ENCODE measurements around the gene YAE1. TPM values are rescaled to one million over a fixed set of nuclear protein-coding genes. Genes with fewer than 3 reads are reported as not detected.

The YAE1 gene
- polyA plus RNA-seq, 1 donor, result 50.2 TPM

- no peaks in the 10 kb centered on the region for H3K36me3 ChIP-seq (ENCODE audit: control insufficient read depth, insufficient read depth, low read length)
- no peaks in the 10 kb centered on the region for H3K27me3 ChIP-seq (ENCODE audit: control insufficient read depth, insufficient read depth, low read length)
- no peak overlapping the region for H3K4me3 ChIP-seq (ENCODE audit: low read length)
- H3K27ac ChIP-seq (ENCODE audit: low read length), result no peak overlapping the region
- H3K9me3 ChIP-seq (ENCODE audit: control insufficient read depth, low read depth, low read length), result no peaks in the 10 kb centered on the region
- no peak for DNase-seq
- H3K4me1 ChIP-seq (ENCODE audit: control insufficient read depth, insufficient read depth, low read length), result no peaks in the 10 kb centered on the region
Measured at GRCh38 chr7:39603924-39604323, 37.7 kb downstream of the YAE1 start.

- no peaks in the 10 kb centered on the region for H3K4me1 ChIP-seq (ENCODE audit: control insufficient read depth, insufficient read depth, low read length)
- H3K4me3 ChIP-seq (ENCODE audit: low read length), result no peak overlapping the region
- WGBS (ENCODE audit: insufficient coverage, low lambda C conversion rate), result 80% methylated on average over 1 of the region's 1 CpG
- H3K27ac ChIP-seq (ENCODE audit: low read length), result no peak overlapping the region
- H3K9me3 ChIP-seq (ENCODE audit: control insufficient read depth, low read depth, low read length), result no peaks in the 10 kb centered on the region
- no peaks in the 10 kb centered on the region for H3K36me3 ChIP-seq (ENCODE audit: control insufficient read depth, insufficient read depth, low read length)
- no peak for DNase-seq
- H3K27me3 ChIP-seq (ENCODE audit: control insufficient read depth, insufficient read depth, low read length), result peaks cover 4% of the 10 kb centered on the region
Measured at GRCh38 chr7:39605087-39605486, 38.9 kb downstream of the YAE1 start.

GRCh38 chr7:39606352-39606751, 40.1 kb downstream of the YAE1 start:
- DNase-seq, result no peak
- Histone ChIP-seq H3K27ac (ENCODE audit: low read length) (no peak overlapping the region), H3K4me1 (ENCODE audit: control insufficient read depth, insufficient read depth, low read length) (no peaks in the 10 kb centered on the region), H3K36me3 (ENCODE audit: control insufficient read depth, insufficient read depth, low read length) (no peaks in the 10 kb centered on the region), H3K9me3 (ENCODE audit: control insufficient read depth, low read depth, low read length) (no peaks in the 10 kb centered on the region), H3K27me3 (ENCODE audit: control insufficient read depth, insufficient read depth, low read length) (peaks cover 5% of the 10 kb centered on the region), H3K4me3 (ENCODE audit: low read length) (no peak overlapping the region)
- WGBS (ENCODE audit: insufficient coverage, low lambda C conversion rate), result 100% methylated on average over 1 of the region's 2 CpGs

GRCh38 chr7:39606941-39607340, 40.7 kb downstream of the YAE1 start:
- no peaks in the 10 kb centered on the region for H3K36me3 ChIP-seq (ENCODE audit: control insufficient read depth, insufficient read depth, low read length)
- H3K27me3 ChIP-seq (ENCODE audit: control insufficient read depth, insufficient read depth, low read length), result peaks cover 5% of the 10 kb centered on the region
- WGBS (ENCODE audit: insufficient coverage, low lambda C conversion rate), result 100% methylated on average over 1 of the region's 2 CpGs
- H3K4me1 ChIP-seq (ENCODE audit: control insufficient read depth, insufficient read depth, low read length), result no peaks in the 10 kb centered on the region
- no peak overlapping the region for H3K27ac ChIP-seq (ENCODE audit: low read length)
- no peaks in the 10 kb centered on the region for H3K9me3 ChIP-seq (ENCODE audit: control insufficient read depth, low read depth, low read length)
- no peak for DNase-seq
- H3K4me3 ChIP-seq (ENCODE audit: low read length), result no peak overlapping the region

DNA sequence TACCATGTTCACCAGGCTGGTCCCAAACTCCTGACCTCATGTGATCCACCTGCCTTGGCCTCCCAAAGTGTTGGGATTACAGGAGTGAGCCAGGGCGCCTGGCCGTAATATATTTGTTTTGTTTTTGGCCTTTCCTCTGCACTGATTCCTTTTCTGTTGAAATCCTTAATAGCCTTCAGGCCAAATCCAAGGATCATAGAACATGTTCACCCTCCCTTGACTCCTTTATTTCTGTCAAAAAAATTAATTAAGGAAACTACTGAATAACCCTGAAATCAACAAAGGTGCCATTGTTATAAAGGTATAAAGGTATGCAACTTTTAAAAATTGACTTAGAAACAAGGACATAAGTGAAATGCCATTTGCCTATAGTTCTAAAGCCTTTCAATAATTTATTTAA, 41.7 kb downstream of the YAE1 start:
- Histone ChIP-seq H3K4me1 (ENCODE audit: control insufficient read depth, insufficient read depth, low read length) (no peaks in the 10 kb centered on the region), H3K27ac (ENCODE audit: low read length) (no peak overlapping the region), H3K36me3 (ENCODE audit: control insufficient read depth, insufficient read depth, low read length) (no peaks in the 10 kb centered on the region), H3K4me3 (ENCODE audit: low read length) (no peak overlapping the region), H3K9me3 (ENCODE audit: control insufficient read depth, low read depth, low read length) (no peaks in the 10 kb centered on the region), H3K27me3 (ENCODE audit: control insufficient read depth, insufficient read depth, low read length) (peaks cover 5% of the 10 kb centered on the region)
- 100% methylated on average over 2 of the region's 2 CpGs for WGBS (ENCODE audit: insufficient coverage, low lambda C conversion rate)
- no peak for DNase-seq

- Histone ChIP-seq H3K27ac (ENCODE audit: low read length) (no peak overlapping the region), H3K9me3 (ENCODE audit: control insufficient read depth, low read depth, low read length) (no peaks in the 10 kb centered on the region), H3K4me1 (ENCODE audit: control insufficient read depth, insufficient read depth, low read length) (no peaks in the 10 kb centered on the region), H3K27me3 (ENCODE audit: control insufficient read depth, insufficient read depth, low read length) (peaks cover 5% of the 10 kb centered on the region), H3K36me3 (ENCODE audit: control insufficient read depth, insufficient read depth, low read length) (no peaks in the 10 kb centered on the region), H3K4me3 (ENCODE audit: low read length) (no peak overlapping the region)
- DNase-seq, result no peak
- 89% methylated on average over 2 of the region's 3 CpGs for WGBS (ENCODE audit: insufficient coverage, low lambda C conversion rate)
Measured at GRCh38 chr7:39608278-39608677, 42.1 kb downstream of the YAE1 start.

DNA sequence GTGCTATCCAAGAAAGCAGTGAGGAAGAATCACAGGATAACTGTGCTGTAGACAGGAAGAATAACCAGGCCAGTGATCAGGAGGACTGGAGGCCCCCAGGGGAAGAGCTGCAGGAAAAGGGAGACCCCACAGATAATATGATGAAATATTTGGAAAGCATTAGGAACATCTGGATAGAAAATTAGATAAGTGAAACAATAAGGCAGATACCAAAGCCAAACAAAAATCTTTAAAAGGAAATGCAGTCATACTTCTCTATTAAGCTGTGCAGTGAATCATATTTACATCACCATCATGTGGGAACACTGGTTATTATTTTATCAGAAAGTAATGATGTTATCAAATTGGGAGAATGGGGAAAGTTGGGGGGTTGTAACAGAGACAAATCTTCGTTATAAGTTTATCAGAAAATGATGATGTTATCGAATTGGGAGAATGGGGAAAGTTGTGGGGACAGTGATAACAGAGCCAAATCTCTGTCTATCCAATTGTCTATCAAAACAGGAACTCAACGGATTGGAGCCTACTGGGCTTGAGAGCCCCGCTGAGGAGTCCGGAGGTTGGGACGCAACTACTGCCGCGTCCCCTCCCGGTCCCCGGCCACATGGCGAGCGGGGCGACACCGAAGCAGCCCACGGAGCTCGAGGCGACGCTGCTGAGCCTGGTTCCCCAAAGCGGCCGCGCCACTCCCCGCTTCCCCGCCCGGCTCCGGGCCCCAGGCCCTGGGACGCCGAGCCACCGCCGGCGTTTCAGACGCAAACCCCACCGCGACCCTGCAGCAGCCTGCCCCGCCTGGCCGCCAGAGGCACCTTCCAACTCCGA, 43.1 kb downstream of the YAE1 start:
- no peaks in the 10 kb centered on the region for H3K4me1 ChIP-seq (ENCODE audit: control insufficient read depth, insufficient read depth, low read length)
- no peaks in the 10 kb centered on the region for H3K36me3 ChIP-seq (ENCODE audit: control insufficient read depth, insufficient read depth, low read length)
- peaks cover 5% of the 10 kb centered on the region for H3K27me3 ChIP-seq (ENCODE audit: control insufficient read depth, insufficient read depth, low read length)
- H3K4me3 ChIP-seq (ENCODE audit: low read length), result peak overlapping the region; percentile 17
- peak in 1 of 2 donors; percentile 27 for DNase-seq
- H3K27ac ChIP-seq (ENCODE audit: low read length), result no peak overlapping the region
- H3K9me3 ChIP-seq (ENCODE audit: control insufficient read depth, low read depth, low read length), result no peaks in the 10 kb centered on the region
- WGBS (ENCODE audit: insufficient coverage, low lambda C conversion rate), result 50% methylated on average over 1 of the region's 36 CpGs

- H3K4me1 ChIP-seq (ENCODE audit: control insufficient read depth, insufficient read depth, low read length), result no peaks in the 10 kb centered on the region
- H3K36me3 ChIP-seq (ENCODE audit: control insufficient read depth, insufficient read depth, low read length), result no peaks in the 10 kb centered on the region
- H3K27me3 ChIP-seq (ENCODE audit: control insufficient read depth, insufficient read depth, low read length), result peaks cover 5% of the 10 kb centered on the region
- no peak for DNase-seq
- H3K4me3 ChIP-seq (ENCODE audit: low read length), result peak overlapping the region; percentile 17
- H3K9me3 ChIP-seq (ENCODE audit: control insufficient read depth, low read depth, low read length), result no peaks in the 10 kb centered on the region
- no CpG with 5 or more reads among the region's 5 CpGs for WGBS (ENCODE audit: insufficient coverage, low lambda C conversion rate)
- no peak overlapping the region for H3K27ac ChIP-seq (ENCODE audit: low read length)
Measured at GRCh38 chr7:39609935-39610263, 43.7 kb downstream of the YAE1 start.

- Histone ChIP-seq H3K36me3 (ENCODE audit: control insufficient read depth, insufficient read depth, low read length) (no peaks in the 10 kb centered on the region), H3K27me3 (ENCODE audit: control insufficient read depth, insufficient read depth, low read length) (peaks cover 5% of the 10 kb centered on the region), H3K9me3 (ENCODE audit: control insufficient read depth, low read depth, low read length) (no peaks in the 10 kb centered on the region), H3K4me1 (ENCODE audit: control insufficient read depth, insufficient read depth, low read length) (no peaks in the 10 kb centered on the region), H3K4me3 (ENCODE audit: low read length) (no peak overlapping the region), H3K27ac (ENCODE audit: low read length) (no peak overlapping the region)
- WGBS (ENCODE audit: insufficient coverage, low lambda C conversion rate), result 90% methylated on average over 3 of the region's 4 CpGs
- DNase-seq, result no peak
Measured at GRCh38 chr7:39613577-39613976, 47.4 kb downstream of the YAE1 start.

- H3K4me1 ChIP-seq (ENCODE audit: control insufficient read depth, insufficient read depth, low read length), result no peaks in the 10 kb centered on the region
- DNase-seq, result no peak
- peaks cover 5% of the 10 kb centered on the region for H3K27me3 ChIP-seq (ENCODE audit: control insufficient read depth, insufficient read depth, low read length)
- H3K27ac ChIP-seq (ENCODE audit: low read length), result no peak overlapping the region
- 100% methylated on average over 1 of the region's 2 CpGs for WGBS (ENCODE audit: insufficient coverage, low lambda C conversion rate)
- no peaks in the 10 kb centered on the region for H3K36me3 ChIP-seq (ENCODE audit: control insufficient read depth, insufficient read depth, low read length)
- no peak overlapping the region for H3K4me3 ChIP-seq (ENCODE audit: low read length)
- H3K9me3 ChIP-seq (ENCODE audit: control insufficient read depth, low read depth, low read length), result no peaks in the 10 kb centered on the region
Measured at GRCh38 chr7:39614299-39614698, 48.1 kb downstream of the YAE1 start.

DNA sequence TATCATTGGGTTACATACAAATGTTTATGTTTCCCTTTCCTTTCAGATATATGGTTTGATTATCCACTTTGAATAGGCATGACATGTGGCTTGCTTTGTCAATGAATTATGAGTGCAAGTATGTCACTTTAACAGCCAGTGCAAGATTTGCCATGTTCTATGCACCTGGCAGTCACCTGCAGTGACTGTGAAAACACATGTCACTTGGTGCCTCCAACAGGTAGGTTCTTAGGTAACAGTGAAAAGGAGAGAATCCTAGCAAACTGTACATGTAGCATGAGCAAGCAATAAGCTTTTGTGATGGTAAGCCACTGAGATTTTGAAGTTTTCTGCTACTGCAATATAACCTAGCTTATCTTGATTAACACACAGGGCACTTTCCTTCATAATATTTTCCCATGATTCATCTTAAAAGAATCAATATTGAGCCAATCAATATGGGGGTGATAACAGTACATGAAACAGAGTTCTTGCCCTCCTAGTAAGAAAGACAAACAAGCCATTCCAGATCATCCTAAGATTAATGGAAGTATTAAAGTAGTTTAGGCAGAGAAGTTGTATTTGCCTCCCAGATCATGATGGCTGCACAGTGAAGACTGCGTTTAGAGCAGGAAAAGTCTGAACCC, 49.3 kb downstream of the YAE1 start:
- H3K4me3 ChIP-seq (ENCODE audit: low read length), result no peak overlapping the region
- 40% methylated on average over 1 of the region's 1 CpG for WGBS (ENCODE audit: insufficient coverage, low lambda C conversion rate)
- H3K4me1 ChIP-seq (ENCODE audit: control insufficient read depth, insufficient read depth, low read length), result no peaks in the 10 kb centered on the region
- no peaks in the 10 kb centered on the region for H3K36me3 ChIP-seq (ENCODE audit: control insufficient read depth, insufficient read depth, low read length)
- peak in 1 of 2 donors; percentile 17 for DNase-seq
- no peak overlapping the region for H3K27ac ChIP-seq (ENCODE audit: low read length)
- H3K9me3 ChIP-seq (ENCODE audit: control insufficient read depth, low read depth, low read length), result no peaks in the 10 kb centered on the region
- H3K27me3 ChIP-seq (ENCODE audit: control insufficient read depth, insufficient read depth, low read length), result no peaks in the 10 kb centered on the region

Data from large intestine (tissue), 3 donors.